CD14-positive monocyte (primary cell): ENCODE measurements around the gene SNX9. TPM values are rescaled to one million over a fixed set of nuclear protein-coding genes. Genes with fewer than 3 reads are reported as not detected.

Experiments
- DNase-seq, 3 donors: peaks; one replicate each; pipeline ENCODE4 v3.0.0-alpha.2; 2011 to 2022
- H2AFZ ChIP-seq: 2 replicates; pipeline ENCODE4 v1.6.0; 2012; ENCODE audit warnings: mild to moderate bottlenecking, low read depth, low read length, inconsistent platforms; ENCODE audit not compliant: insufficient read depth, poor library complexity, severe bottlenecking
- H3K27ac ChIP-seq, 2 donors: 1 replicate in 1 of 2; 2 replicates in 1 of 2; pipeline ENCODE4 v1.5.1; 2012 to 2013; ENCODE audit warnings: low read length in 2 of 2, control low read depth in 1 of 2, inconsistent platforms in 1 of 2, low read depth in 1 of 2, mild to moderate bottlenecking in 1 of 2
- H3K27me3 ChIP-seq, 2 donors: one replicate each; pipeline versions ENCODE4 v1.6.0 to v1.6.1; 2011 to 2013; ENCODE audit warnings: low read length in 2 of 2; ENCODE audit not compliant: control insufficient read depth in 2 of 2, insufficient read depth in 2 of 2
- H3K36me3 ChIP-seq, 2 donors: replicated peaks in 1 of 2; 1 replicate in 1 of 2; 2 replicates in 1 of 2; pipeline versions ENCODE4 v1.5.1 to v1.6.1; 2012 to 2013; ENCODE audit warnings: low read length in 2 of 2, control low read depth in 1 of 2, inconsistent platforms in 1 of 2, mild to moderate bottlenecking in 1 of 2; ENCODE audit not compliant: insufficient read depth in 2 of 2, control insufficient read depth in 1 of 2
- H3K4me1 ChIP-seq, 2 donors: 1 replicate in 1 of 2; 2 replicates in 1 of 2; pipeline versions ENCODE4 v1.5.1 to v1.6.1; 2012 to 2013; ENCODE audit warnings: low read length in 2 of 2, control low read depth in 1 of 2, inconsistent platforms in 1 of 2, mild to moderate bottlenecking in 1 of 2, moderate library complexity in 1 of 2; ENCODE audit not compliant: insufficient read depth in 2 of 2, control insufficient read depth in 1 of 2
- H3K4me2 ChIP-seq: replicated peaks from 2 replicates; pipeline ENCODE3; 2012; ENCODE audit warnings: low read length, moderate library complexity, mild to moderate bottlenecking; ENCODE audit not compliant: poor library complexity, severe bottlenecking; ENCODE audit errors: extremely low read depth
- H3K4me3 ChIP-seq, 3 experiments: fragments of 200-600 bp in 1 of 3; sonication (generic) in 1 of 3; replicated peaks in 1 of 3; 1 replicate in 2 of 3; 2 replicates in 1 of 3; pipeline ENCODE4 v1.5.1; 2011 to 2013; ENCODE audit warnings: low read length in 3 of 3, mild to moderate bottlenecking in 3 of 3, control low read depth in 2 of 3, low read depth in 2 of 3, inconsistent platforms in 1 of 3, moderate library complexity in 1 of 3
- H3K79me2 ChIP-seq: 2 replicates; pipeline ENCODE4 v1.6.0; 2012; ENCODE audit warnings: mild to moderate bottlenecking, control low read depth, inconsistent platforms, low read length, moderate library complexity; ENCODE audit not compliant: insufficient read depth
- H3K9ac ChIP-seq: 2 replicates; pipeline ENCODE4 v1.6.0; 2017; ENCODE audit warnings: low read length, mild to moderate bottlenecking; ENCODE audit not compliant: insufficient read depth, poor library complexity, severe bottlenecking
- H3K9me3 ChIP-seq, 2 donors: replicated peaks in 1 of 2; 1 replicate in 1 of 2; 2 replicates in 1 of 2; pipeline versions ENCODE4 v1.5.1 to v1.6.1; 2012 to 2013; ENCODE audit warnings: low read length in 2 of 2, control low read depth in 1 of 2; ENCODE audit not compliant: control insufficient read depth in 1 of 2, insufficient read depth in 1 of 2
- H4K20me1 ChIP-seq: 2 replicates; pipeline ENCODE4 v1.6.0; 2012; ENCODE audit warnings: mild to moderate bottlenecking, low read length, control low read depth, moderate library complexity; ENCODE audit not compliant: insufficient read depth
- H3K27ac Mint-ChIP-seq, 7 donors: one replicate each; pipeline ENCODE4 v1.8.0; 2020; ENCODE audit warnings: mild to moderate bottlenecking in 7 of 7, mixed read lengths in 7 of 7, moderate library complexity in 6 of 7, inconsistent platforms in 2 of 7
- H3K27me3 Mint-ChIP-seq, 3 donors: one replicate each; pipeline ENCODE4 v1.8.0; 2021 to 2022; ENCODE audit warnings: low read depth in 3 of 3, mild to moderate bottlenecking in 3 of 3, mixed read lengths in 3 of 3, moderate library complexity in 3 of 3, inconsistent platforms in 1 of 3
- H3K36me3 Mint-ChIP-seq, 2 donors: one replicate each; pipeline ENCODE4 v1.8.0; 2020; ENCODE audit warnings: mixed read lengths in 2 of 2, inconsistent platforms in 1 of 2, mild to moderate bottlenecking in 1 of 2
- H3K4me1 Mint-ChIP-seq: one replicate; pipeline ENCODE4 v1.8.0; 2020; ENCODE audit warnings: mild to moderate bottlenecking, mixed read lengths
- H3K4me3 Mint-ChIP-seq, 2 donors: one replicate each; pipeline ENCODE4 v1.8.0; 2020; ENCODE audit warnings: mild to moderate bottlenecking in 2 of 2, mixed read lengths in 2 of 2, moderate library complexity in 1 of 2
- H3K9me3 Mint-ChIP-seq, 7 donors: one replicate each; pipeline ENCODE4 v1.8.0; 2020 to 2022; ENCODE audit warnings: mixed read lengths in 7 of 7, mild to moderate bottlenecking in 6 of 7, moderate library complexity in 6 of 7, inconsistent platforms in 2 of 7
- WGBS: methylation state at CpG from one replicate; pipeline ENCODE4 v1.1.5; 2013; ENCODE audit warnings: missing lambda C conversion rate; ENCODE audit not compliant: insufficient coverage; 5-methylcytosine and 5-hydroxymethylcytosine counted together
- intact Hi-C, 2 donors: fragments of 100-400 bp; cut with micrococcal nuclease; formaldehyde crosslinking; loops; one replicate each; pipeline versions ENCODE4 v1.15.0 to v1.15.1; 2023
- polyA plus RNA-seq, 3 donors: library from polyadenylated mRNA; depleted of rRNA in 1 of 3; unstranded in 2 of 3; stranded (reverse) in 1 of 3; fragments of 300-500 nt in 2 of 3; fragments of >200 nt in 1 of 3; fragmentation: Illumina TruSeq in 2 of 3; gene quantifications; 1 replicate in 2 of 3; 2 replicates in 1 of 3; pipeline ENCODE4 v1.2.3, GENCODE V29; 2012 to 2021
- TF ChIP-seq, protein P1 (sequence below): fragments of 200-600 bp; IDR thresholded peaks from one replicate; pipeline ENCODE4 v1.8.0; 2022; ENCODE audit warnings: antibody characterized with exemption, mild to moderate bottlenecking

The SNX9 gene
- polyA plus RNA-seq, 3 donors, result 5.5 to 8.1 (median 7.2) TPM

DNA sequence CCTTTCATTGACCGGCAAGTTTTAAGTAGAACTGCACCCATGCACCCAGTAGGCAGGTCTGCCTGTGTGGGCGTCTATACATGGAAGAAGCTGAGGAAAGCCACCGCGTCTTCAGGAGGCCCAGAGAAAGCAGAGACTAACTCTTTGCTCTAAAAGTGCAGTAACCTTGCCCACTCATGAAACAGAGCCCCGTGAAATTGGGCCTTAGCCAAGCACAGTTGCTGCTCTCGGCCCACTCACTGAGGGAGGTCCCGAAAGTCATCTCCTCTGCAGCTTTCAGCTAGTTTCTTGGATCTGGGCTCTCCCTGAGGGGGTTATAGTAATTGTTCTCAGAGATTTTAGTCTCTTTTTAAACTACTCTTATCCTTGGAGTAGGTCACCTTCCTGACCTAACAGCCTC is 84.6 kb downstream of the SNX9 start:
- peaks cover 0 to 3% (median 0%) of the 10 kb centered on the region in 7 donors for H3K9me3 Mint-ChIP-seq
- Histone ChIP-seq H4K20me1 (no peaks in the 10 kb centered on the region), H3K4me1 (no peaks in the 10 kb centered on the region), H3K9ac (no peak overlapping the region), H3K36me3 (peaks cover 3 to 31% of the 10 kb centered on the region in 2 donors), H3K4me3 (no peak overlapping the region), H3K79me2 (no peaks in the 10 kb centered on the region), H3K27me3 (no peaks in the 10 kb centered on the region), H2AFZ (no peak overlapping the region), H3K27ac (no peak overlapping the region), H3K9me3 (no peaks in the 10 kb centered on the region), H3K4me2 (no peak overlapping the region)
- peaks cover 0 to 2% (median 0%) of the 10 kb centered on the region in 3 donors for H3K27me3 Mint-ChIP-seq
- TF ChIP-seq, protein P1, sequence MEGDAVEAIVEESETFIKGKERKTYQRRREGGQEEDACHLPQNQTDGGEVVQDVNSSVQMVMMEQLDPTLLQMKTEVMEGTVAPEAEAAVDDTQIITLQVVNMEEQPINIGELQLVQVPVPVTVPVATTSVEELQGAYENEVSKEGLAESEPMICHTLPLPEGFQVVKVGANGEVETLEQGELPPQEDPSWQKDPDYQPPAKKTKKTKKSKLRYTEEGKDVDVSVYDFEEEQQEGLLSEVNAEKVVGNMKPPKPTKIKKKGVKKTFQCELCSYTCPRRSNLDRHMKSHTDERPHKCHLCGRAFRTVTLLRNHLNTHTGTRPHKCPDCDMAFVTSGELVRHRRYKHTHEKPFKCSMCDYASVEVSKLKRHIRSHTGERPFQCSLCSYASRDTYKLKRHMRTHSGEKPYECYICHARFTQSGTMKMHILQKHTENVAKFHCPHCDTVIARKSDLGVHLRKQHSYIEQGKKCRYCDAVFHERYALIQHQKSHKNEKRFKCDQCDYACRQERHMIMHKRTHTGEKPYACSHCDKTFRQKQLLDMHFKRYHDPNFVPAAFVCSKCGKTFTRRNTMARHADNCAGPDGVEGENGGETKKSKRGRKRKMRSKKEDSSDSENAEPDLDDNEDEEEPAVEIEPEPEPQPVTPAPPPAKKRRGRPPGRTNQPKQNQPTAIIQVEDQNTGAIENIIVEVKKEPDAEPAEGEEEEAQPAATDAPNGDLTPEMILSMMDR, result no peak
- 100% methylated on average over 6 of the region's 7 CpGs for WGBS
- intact Hi-C loops, result no loop called here
- H3K36me3 Mint-ChIP-seq, result peaks cover 30 to 53% of the 10 kb centered on the region in 2 donors
- H3K4me3 Mint-ChIP-seq, result no peak overlapping the region
- no peak for DNase-seq
- no peak overlapping the region for H3K27ac Mint-ChIP-seq
- no peaks in the 10 kb centered on the region for H3K4me1 Mint-ChIP-seq

DNA sequence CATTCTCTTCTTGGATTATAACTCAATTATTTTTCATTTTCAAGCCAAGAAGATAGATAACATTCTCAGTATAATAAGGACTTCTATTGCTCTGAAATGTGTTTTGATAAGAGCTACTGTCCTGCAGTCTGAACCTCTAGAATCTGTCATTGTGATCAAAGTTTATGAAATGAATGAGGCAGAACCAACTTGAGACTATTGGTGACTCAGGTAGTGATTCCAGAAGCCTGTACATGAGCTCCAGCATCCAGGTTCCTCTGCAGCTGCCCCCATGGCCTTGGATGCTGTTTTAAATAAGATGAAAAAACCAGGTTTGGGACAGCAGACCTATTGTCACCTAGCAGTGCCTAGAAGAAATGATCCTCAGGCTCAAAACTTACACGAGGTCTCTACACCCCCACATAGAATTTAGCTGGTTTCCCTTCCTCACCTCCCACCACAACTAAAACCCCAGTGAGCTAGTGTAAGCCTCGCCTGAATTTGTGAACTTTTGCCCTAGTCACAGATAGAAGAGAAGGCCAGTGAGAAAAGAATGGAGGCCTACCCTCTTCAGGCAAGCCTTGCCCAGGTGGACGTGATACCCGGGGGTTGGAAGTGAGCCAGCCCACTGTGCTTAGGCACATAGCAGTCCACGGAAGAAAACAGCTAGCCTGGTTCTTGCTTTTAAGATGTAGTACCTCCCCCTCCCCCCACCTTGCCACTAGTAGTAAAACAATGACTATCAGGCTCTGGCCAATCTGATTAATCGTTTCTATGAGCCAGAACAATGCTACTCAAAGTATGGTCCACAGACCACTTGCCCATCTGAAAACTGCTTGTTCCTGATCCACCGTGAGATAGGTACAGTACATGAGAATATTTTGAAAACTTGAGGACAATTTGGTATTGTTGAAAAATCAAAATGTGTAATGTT is 85.6 kb downstream of the SNX9 start:
- no peak for DNase-seq
- H3K4me1 Mint-ChIP-seq, result no peaks in the 10 kb centered on the region
- Histone ChIP-seq H3K27ac (no peak overlapping the region), H3K9ac (no peak overlapping the region), H3K9me3 (no peaks in the 10 kb centered on the region), H3K4me2 (no peak overlapping the region), H3K4me3 (no peak overlapping the region), H2AFZ (no peak overlapping the region), H4K20me1 (no peaks in the 10 kb centered on the region), H3K4me1 (no peaks in the 10 kb centered on the region), H3K27me3 (no peaks in the 10 kb centered on the region), H3K79me2 (no peaks in the 10 kb centered on the region), H3K36me3 (peaks cover 3 to 22% of the 10 kb centered on the region in 2 donors)
- no peak overlapping the region for H3K4me3 Mint-ChIP-seq
- TF ChIP-seq, protein P1, result no peak
- peaks cover 0 to 3% (median 0%) of the 10 kb centered on the region in 7 donors for H3K9me3 Mint-ChIP-seq
- intact Hi-C loops, result no loop called here
- WGBS, result 79% methylated on average over 6 of the region's 7 CpGs
- no peak overlapping the region for H3K27ac Mint-ChIP-seq
- H3K27me3 Mint-ChIP-seq, result peaks cover 0 to 2% (median 0%) of the 10 kb centered on the region in 3 donors
- peaks cover 32 to 44% of the 10 kb centered on the region in 2 donors for H3K36me3 Mint-ChIP-seq
